ENCODE data around the gene MBD4.

- no peak for TF ChIP-seq NR3C1 (CRISPR knock-in tag; conservative IDR thresholded peaks at IDR 0.05; ENCODE audit: low read depth)
- no peak for TF ChIP-seq ELF4 (CRISPR knock-in tag; IDR thresholded peaks at IDR 0.05; ENCODE audit: low read depth)
- TF ChIP-seq CTCF (IDR thresholded peaks at IDR 0.05): no peak
Measured at GRCh38 chr3:129462361-129462968, 22.7 kb upstream of the MBD4 start.
